ENCODE data around the gene C15orf62. TPM values are rescaled to one million over a fixed set of nuclear protein-coding genes. Genes with fewer than 3 reads are reported as not detected.
A peak's percentile ranks its signal among the peaks of the same experiment; 100 is the strongest.

Gene C15orf62
- total RNA-seq, 1 experiment from 2014 or later: 0.14 TPM

DNA sequence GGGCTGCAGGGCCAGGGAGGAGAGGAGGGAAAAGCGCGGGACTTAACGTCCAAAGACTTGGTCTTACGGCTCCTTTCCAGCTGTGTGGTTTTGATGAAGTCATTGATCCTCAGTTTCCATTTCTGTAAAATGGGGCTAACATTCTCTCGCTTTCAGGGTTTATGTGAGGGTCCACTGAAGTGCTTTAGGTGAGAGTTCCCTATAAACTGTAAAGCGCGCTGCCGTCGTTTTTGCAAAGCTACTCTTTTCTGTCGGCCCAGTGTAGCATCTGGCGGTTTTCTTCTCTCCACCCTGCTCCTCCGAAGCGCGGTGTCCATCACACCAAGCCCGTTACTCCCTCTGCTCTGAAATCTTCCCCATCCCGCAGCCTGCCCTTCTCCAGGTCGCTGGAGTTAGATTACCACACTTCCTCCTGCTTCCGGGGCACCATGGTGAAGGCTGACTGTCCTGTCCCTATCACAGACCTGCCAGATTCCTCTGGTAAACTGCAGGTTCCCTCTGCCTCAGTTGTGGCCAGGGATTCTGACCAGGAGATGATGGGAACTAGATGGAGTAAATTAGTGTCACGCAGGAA, 38.2 kb downstream of the C15orf62 start:
- Histone ChIP-seq H3K4me3 (peak overlapping the region; percentile 89), H3K36me3 (no peaks in the 10 kb centered on the region), H3K27me3 (no peaks in the 10 kb centered on the region), H3K4me1 (no peaks in the 10 kb centered on the region), H3K9me3 (replicated peaks) (no peaks in the 10 kb centered on the region), H3K27ac (no peak overlapping the region; the same call in 1 of the 2 replicates)
- DNase-seq: no peak

GRCh38 chr15:40808861-40809450, 39.2 kb downstream of the C15orf62 start:
- Histone ChIP-seq H3K9me3 (replicated peaks) (no peaks in the 10 kb centered on the region), H3K4me3 (no peak overlapping the region), H3K27me3 (no peaks in the 10 kb centered on the region), H3K27ac (no peak overlapping the region), H3K4me1 (no peaks in the 10 kb centered on the region), H3K36me3 (no peaks in the 10 kb centered on the region)
- no peak for DNase-seq

GRCh38 chr15:40812721-40813425, 43.1 kb downstream of the C15orf62 start:
- no peaks in the 10 kb centered on the region for H3K9me3 ChIP-seq (replicated peaks)
- H3K27me3 ChIP-seq: no peaks in the 10 kb centered on the region
- DNase-seq: no peak
- H3K36me3 ChIP-seq: no peaks in the 10 kb centered on the region
- peaks cover 7% of the 10 kb centered on the region for H3K4me1 ChIP-seq
- H3K27ac ChIP-seq: no peak overlapping the region
- no peak overlapping the region for H3K4me3 ChIP-seq

DNA sequence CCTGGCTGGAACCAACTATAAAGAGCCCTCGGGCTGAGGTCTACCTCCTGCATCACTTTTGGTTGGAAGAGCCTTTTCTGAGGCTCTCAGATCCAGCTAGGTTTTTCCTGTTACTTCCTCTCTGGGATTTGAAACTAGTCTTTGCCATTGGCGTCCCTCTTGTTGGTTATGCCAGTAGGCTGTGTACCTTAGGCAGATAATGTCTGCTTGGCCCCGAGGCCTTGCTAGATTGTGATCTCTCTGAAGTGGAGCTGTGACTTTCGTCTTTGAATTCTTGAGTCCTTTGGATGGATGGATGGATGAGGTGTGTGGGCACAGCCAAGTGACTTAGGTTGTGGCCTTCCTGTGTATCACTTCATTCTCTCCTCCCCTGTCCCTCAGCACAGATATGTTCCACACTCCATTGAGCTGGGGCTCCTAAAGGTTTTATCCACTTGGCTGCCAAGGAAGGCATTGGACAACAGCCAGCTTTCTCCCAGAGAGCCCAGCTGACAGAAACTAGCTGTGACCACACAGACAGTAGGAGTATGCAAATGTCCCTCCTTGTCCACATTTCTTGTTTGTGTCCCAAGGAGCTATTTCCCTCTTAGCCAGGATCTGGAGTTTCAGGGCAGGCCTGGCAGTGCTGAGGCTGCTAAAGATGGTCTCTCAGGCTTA, 45.4 kb downstream of the C15orf62 start:
- DNase-seq: peak; percentile 40 to 67
- H3K4me1 ChIP-seq: peaks cover 7% of the 10 kb centered on the region
- H3K36me3 ChIP-seq: no peaks in the 10 kb centered on the region
- H3K4me3 ChIP-seq: no peak overlapping the region
- H3K27me3 ChIP-seq: no peaks in the 10 kb centered on the region
- no peak overlapping the region for H3K27ac ChIP-seq
- H3K9me3 ChIP-seq (replicated peaks): no peaks in the 10 kb centered on the region

DNA sequence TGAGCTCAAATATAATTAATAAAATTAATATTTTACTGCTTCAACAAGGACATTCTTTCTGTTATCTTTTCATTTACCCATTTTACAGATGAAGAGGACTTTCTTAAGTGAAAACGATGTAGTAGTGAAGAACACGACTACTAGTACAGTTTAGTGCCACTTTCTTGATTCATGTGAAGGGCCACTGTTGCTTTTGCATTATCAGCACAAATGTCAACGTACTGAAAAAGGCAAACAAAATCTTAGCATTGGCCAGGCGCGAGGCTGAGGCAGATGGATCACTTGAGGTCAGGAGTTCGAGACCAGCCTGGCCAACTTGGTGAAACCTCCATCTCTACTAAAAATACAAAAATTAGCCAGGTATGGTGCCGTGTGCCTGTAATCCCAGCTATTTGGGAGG, 49.3 kb downstream of the C15orf62 start:
- DNase-seq: no peak
- peaks cover 7% of the 10 kb centered on the region for H3K4me1 ChIP-seq
- H3K9me3 ChIP-seq (replicated peaks): no peaks in the 10 kb centered on the region
- H3K36me3 ChIP-seq: no peaks in the 10 kb centered on the region
- H3K27me3 ChIP-seq: no peaks in the 10 kb centered on the region
- H3K27ac ChIP-seq: no peak overlapping the region
- H3K4me3 ChIP-seq: no peak overlapping the region

GRCh38 chr15:40821195-40821594, 51.4 kb downstream of the C15orf62 start:
- H3K4me3 ChIP-seq: no peak overlapping the region
- no peaks in the 10 kb centered on the region for H3K36me3 ChIP-seq
- H3K27ac ChIP-seq: no peak overlapping the region
- no peak for DNase-seq
- H3K27me3 ChIP-seq: no peaks in the 10 kb centered on the region
- H3K9me3 ChIP-seq (replicated peaks): no peaks in the 10 kb centered on the region
- peaks cover 8% of the 10 kb centered on the region; the same call in 1 of the 2 replicates for H3K4me1 ChIP-seq

Other genes with a start within 250 kb of the C15orf62 start
- 15.3 and 16.8 TPM in 2 replicates for gene CCDC32, start 204.9 kb upstream of the C15orf62 start, total RNA-seq (2014; rRNA removed; shearing (Covaris generic))
- gene RPUSD2, start 200.7 kb upstream of the C15orf62 start, total RNA-seq (2014; rRNA removed; shearing (Covaris generic)): 17.0 and 19.0 TPM in 2 replicates
- 93.7 and 100 TPM in 2 replicates for gene KNL1, start 175.7 kb upstream of the C15orf62 start, total RNA-seq (2014; rRNA removed; shearing (Covaris generic))
- gene RAD51, start 74.8 kb upstream of the C15orf62 start, total RNA-seq (2014; rRNA removed; shearing (Covaris generic)): 37.5 and 48.0 TPM in 2 replicates
- gene RMDN3, start 14.7 kb upstream of the C15orf62 start, total RNA-seq (2014; rRNA removed; shearing (Covaris generic)): 19.3 and 19.6 TPM in 2 replicates
- gene GCHFR, start 5.9 kb upstream of the C15orf62 start, total RNA-seq (2014; rRNA removed; shearing (Covaris generic)): not detected in 2 replicates
- gene ZFYVE19, start 37.1 kb downstream of the C15orf62 start, total RNA-seq (2014; rRNA removed; shearing (Covaris generic)): 10.6 and 14.1 TPM in 2 replicates
- 35.0 and 43.5 TPM in 2 replicates for gene DNAJC17, start 37.5 kb downstream of the C15orf62 start, total RNA-seq (2014; rRNA removed; shearing (Covaris generic))
- not detected in 2 replicates for gene PPP1R14D, start 58.7 kb downstream of the C15orf62 start, total RNA-seq (2014; rRNA removed; shearing (Covaris generic))
- not detected in 2 replicates for gene SPINT1, start 74.1 kb downstream of the C15orf62 start, total RNA-seq (2014; rRNA removed; shearing (Covaris generic))
- 0.61 and 0.84 TPM in 2 replicates for gene RHOV, start 104.3 kb downstream of the C15orf62 start, total RNA-seq (2014; rRNA removed; shearing (Covaris generic))
- gene VPS18, start 124.5 kb downstream of the C15orf62 start, total RNA-seq (2014; rRNA removed; shearing (Covaris generic)): 16.6 and 17.3 TPM in 2 replicates
- 0.43 and 0.48 TPM in 2 replicates for gene DLL4, start 159.4 kb downstream of the C15orf62 start, total RNA-seq (2014; rRNA removed; shearing (Covaris generic))
- gene CHAC1, start 183.5 kb downstream of the C15orf62 start, total RNA-seq (2014; rRNA removed; shearing (Covaris generic)): 1.0 and 2.5 TPM in 2 replicates

Measured in SJCRH30 (cell line).